Measurements from ENCODE around the gene ADAMTS17.
A peak's percentile ranks its signal among the peaks of the same experiment; 100 is the strongest.

The ADAMTS17 gene

GRCh38 chr15:100194996-100195395, 146.8 kb downstream of the ADAMTS17 start:
- no peak for DNase-seq

DNA sequence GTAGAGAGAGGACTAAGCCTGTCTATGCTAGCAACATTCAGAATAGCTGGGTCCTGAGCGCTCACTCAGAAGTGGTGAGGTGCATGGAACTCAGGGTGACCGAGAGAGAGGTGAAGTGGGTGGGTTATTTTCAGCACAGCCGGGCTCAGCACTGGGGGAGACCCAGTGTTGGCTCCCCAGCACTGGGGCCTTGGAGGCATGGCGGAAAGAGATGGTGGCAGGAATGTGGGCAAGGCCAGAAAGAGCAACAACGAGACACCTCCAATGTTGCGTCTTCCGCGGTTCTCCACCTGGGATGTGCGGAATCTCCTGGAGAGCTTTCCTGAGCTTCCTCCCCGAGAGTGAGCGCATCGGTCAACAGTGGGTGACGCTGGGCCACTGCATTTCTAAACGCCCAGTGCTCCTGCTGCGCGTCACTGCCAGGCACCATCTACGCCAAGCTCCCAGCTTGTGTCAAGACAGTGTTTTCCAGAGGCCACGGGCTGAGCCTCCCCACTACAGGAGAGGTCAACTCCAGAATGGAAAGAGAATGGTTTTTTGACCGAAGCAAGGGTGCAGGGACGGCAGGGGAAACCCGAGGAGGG, 148.4 kb downstream of the ADAMTS17 start:
- DNase-seq: no peak

DNA sequence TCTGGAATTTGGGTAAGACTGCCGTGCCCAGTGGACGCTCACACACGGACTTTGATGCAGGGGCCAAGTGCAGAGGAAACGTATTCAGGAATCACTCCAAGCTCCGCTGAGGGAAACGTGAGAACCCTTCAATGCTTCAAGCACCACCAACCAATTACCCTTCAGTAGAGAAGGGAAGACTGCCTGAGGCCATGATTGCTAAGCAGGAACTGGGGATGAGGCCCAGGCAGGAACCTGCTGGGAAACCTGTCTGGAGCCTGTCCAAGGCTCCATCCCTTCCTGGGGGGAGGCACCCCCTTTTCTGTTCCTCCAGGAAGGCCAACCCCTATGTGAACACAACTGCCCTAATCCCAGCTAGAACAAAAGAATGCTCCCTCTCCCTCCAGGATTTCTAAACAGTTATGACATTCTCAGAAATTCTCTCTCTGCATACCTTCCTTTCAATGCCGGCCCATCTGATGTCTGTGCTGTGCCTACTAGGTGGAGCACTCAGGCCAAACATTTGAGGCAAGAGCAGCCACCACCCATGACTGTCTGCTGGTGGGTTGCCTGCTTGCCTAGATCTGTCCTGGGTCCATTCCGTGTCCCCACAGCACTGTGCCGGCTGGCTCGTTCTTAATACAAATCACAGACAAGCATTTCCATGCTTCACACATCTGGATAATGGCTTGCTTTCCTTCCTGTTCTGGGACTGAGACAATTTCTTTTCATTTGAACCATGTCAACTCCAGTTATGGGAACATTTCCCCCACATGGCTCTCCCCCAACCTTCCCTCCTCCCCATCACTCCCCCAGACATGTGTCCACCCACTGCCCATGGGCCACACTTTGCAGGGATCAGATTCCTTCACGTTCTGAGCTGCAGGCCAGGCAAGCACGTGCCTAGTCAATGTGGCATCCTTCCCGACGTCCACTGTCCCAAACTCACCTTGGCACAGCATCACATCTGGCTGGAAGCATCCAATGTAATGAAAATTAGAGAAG, 149.4 kb downstream of the ADAMTS17 start:
- DNase-seq: no peak

- DNase-seq: no peak
These were observed 150.6 kb downstream of the ADAMTS17 start for GRCh38 chr15:100191161-100191560.

- no peak for DNase-seq
These were observed 151.1 kb downstream of the ADAMTS17 start for GRCh38 chr15:100190675-100191074.

GRCh38 chr15:100189849-100190248, 151.9 kb downstream of the ADAMTS17 start:
- no peak for DNase-seq

GRCh38 chr15:100189319-100189718, 152.5 kb downstream of the ADAMTS17 start:
- DNase-seq: no peak

DNA sequence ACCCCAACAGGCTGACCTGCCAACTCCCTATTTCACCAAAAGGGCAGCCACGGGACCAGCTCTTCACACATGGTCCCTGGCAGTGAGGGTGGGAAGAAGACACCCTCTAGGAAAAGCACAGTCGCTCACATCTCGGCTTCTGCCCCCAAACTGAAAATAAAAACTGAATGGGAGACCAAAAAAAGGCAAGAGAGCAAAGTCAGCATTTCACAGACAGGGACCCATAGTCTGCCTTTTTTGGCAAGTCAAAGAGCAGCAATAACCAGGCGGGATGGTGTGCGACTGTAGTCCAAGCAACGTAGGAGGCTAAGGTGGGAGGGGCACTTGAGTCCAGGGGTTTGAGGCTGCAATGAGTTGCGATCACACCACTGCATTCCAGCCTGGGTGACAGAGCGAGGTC, 154.1 kb downstream of the ADAMTS17 start:
- DNase-seq: no peak

GRCh38 chr15:100186960-100187359, 154.8 kb downstream of the ADAMTS17 start:
- no peak for DNase-seq

GRCh38 chr15:100186366-100186765, 155.4 kb downstream of the ADAMTS17 start:
- no peak for DNase-seq

DNA sequence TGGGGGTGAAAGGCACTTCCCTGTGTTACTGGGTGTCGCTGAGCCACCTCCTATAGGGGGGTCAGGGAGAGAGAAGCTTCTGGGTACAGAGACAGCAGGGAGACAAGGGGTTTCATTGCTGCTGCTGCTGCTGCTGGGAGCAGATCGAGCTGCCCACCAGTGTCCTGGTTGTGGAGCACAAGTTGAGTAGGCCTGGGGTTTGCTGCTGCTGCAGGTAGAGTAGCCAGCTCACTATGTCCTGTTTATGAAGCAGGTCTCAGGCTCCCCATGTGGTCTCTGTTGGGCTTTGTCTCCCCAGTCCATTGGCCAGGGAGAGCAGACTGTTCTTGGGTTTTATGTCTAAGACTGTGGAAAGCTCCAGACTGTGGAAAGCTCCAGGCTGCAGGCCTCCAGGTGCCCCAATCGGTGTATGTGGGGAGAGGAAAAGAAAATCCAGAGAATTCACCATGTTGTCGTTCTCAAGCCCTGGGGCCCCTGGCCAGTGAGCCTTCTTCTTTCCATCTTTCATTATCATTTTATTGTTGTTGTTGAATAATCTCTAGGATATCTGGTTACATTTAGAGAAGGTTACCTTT, 157.8 kb downstream of the ADAMTS17 start:
- DNase-seq: no peak

DNA sequence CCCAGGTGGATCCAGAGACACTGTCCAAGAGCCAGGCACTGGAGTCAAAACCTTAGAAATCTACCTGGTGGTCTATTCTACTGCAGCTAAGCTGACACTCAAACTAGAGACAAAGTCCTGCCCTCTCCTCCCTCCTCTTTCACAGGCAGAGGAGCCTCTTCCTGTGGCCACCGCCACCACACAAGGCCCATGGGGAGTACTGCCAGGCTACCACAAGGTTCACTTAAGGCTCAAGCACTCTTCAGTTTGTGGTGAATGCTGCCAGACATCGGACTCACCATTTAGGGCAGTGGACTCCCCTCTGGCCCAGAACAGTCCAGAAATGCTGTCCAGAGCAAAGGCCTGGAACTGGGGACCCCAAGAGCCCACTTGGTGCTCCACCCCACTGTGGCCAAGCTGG, 160.9 kb downstream of the ADAMTS17 start:
- no peak for DNase-seq

GRCh38 chr15:100175406-100176114, 166.2 kb downstream of the ADAMTS17 start:
- DNase-seq: no peak

- DNase-seq: no peak
These were observed 166.9 kb downstream of the ADAMTS17 start for GRCh38 chr15:100174904-100175275.

DNA sequence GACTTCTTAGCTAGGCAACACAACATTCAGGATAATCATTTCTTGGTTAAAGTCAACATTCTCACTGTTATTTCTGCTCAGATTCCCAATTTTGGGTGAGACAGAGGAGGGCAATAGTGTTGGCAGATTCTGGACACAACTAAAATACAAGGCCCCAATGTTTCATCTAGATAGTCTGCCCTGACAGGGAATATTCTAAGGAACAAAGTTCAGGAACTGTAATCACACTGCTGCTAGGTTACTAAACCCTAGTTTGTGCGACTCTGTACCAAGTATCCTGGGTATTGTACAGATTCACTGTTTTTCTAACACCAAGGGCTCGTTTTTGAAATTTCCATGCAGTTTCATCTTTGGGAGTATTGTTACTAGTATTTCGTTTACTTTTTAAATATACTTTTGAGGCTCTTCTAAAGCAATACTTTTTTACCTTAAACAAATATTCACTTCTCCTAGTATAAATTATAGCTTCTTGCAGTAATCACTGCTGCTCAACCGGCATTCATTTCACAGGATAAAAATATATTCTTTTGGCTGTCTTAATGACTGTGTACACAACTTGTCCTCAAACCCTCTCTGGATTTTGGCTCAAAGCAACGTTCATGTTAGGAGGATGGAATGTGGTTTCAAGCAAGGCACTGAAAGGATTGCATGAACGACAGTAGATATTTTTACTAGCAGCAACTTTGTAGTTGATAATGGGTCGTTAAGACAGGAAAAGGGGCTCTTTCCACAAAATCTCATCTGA, 167.4 kb downstream of the ADAMTS17 start:
- DNase-seq: no peak

- DNase-seq: no peak
These were observed 169.3 kb downstream of the ADAMTS17 start for GRCh38 chr15:100172356-100173024.

GRCh38 chr15:100171411-100171810, 170.4 kb downstream of the ADAMTS17 start:
- DNase-seq: no peak

- peak; percentile 36 for DNase-seq
These were observed 171.2 kb downstream of the ADAMTS17 start for GRCh38 chr15:100170291-100171210.

DNA sequence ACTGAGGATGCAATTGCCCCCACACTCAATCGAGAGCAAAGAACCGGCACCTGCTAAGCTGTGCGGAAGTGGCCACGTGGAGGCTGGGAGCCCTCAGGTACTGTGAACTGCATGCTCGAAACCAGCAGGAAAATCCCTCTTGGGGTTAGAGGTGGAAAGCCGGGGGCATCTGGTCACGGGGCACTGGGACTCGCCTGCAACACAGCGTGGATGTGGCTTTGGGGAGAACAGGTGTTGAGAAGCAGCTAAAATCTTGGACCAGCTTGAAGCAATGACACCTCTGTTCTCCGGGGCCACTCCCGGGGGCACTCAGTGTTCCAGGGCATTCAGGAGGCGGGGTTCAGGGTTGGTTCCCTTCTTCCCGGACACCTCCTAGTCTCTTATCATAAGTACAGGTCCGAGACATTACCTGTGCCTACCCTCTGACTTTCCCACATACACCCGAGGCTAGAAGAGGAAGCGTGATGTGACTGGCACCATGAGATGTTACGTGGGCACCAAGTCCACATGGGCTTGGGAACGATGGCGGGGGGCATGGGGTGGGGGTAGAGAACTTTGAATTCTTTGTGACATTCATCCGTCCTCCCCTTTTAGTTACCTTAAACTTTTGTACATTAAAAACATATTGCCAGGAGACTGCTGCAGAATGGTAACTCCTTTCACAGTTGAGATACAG, 172.0 kb downstream of the ADAMTS17 start:
- DNase-seq: no peak

DNA sequence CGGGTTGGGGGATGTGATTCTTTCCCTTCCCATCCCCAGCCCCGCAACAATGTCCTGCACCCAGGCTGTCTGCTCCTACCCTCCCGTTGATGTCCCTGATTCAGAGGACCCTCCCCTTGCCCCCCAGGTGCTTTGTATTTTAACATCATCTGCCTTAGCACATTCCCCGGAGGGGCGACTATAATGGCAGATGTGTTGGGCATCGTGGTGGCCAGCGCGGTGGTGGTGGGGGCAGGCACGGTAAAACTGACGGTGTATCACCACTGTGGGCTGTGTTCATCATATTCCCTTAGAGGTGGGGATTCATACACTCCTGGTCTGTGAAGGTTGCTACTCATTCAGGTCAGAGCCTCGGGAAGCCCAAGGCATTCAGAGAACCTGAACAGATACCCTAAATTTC, 173.0 kb downstream of the ADAMTS17 start:
- DNase-seq: no peak

Data from activated CD4-positive, alpha-beta T cell treated with anti-CD3 and anti-CD28 coated beads for 48 hours (primary cell).